GM23338 (cell line): ENCODE data around the gene ARSD. TPM values are rescaled to one million over a fixed set of nuclear protein-coding genes. Genes with fewer than 3 reads are reported as not detected.
"Not testable (repeated sequence)": the region's sequence is repeated elsewhere in the genome, so short reads cannot be mapped to it uniquely, and the experiment has no call there.

ENCODE experiments used
- ATAC-seq: fragments of 200-7000 bp; cut with Tn5 transposase; 3 replicates; pipeline ENCODE4 v1.9.1; 2020
- DNase-seq: peaks from one replicate; pipeline ENCODE4 v3.0.0-alpha.2; 2015; ENCODE audit warnings: low spot score
- H2AFZ ChIP-seq: fragments of 200-600 bp; sonication (generic); 2 replicates; pipeline ENCODE4 v1.8.0; 2016; ENCODE audit warnings: antibody characterized with exemption, mild to moderate bottlenecking, moderate library complexity
- H3F3A ChIP-seq: fragments of 200-600 bp; sonication (generic); replicated peaks from 2 replicates; pipeline ENCODE4 v1.8.0; 2017; ENCODE audit warnings: antibody characterized with exemption, mixed run types, low read depth
- H3K27ac ChIP-seq: fragments of 200-600 bp; sonication (generic); 2 replicates; pipeline ENCODE4 v1.6.1; 2016; ENCODE audit warnings: low read depth
- H3K27me3 ChIP-seq: fragments of 200-600 bp; sonication (generic); 2 replicates; pipeline ENCODE4 v1.8.0; 2016; ENCODE audit warnings: mild to moderate bottlenecking, mixed run types, moderate library complexity; ENCODE audit not compliant: insufficient read depth
- H3K36me3 ChIP-seq: fragments of 200-600 bp; sonication (generic); 2 replicates; pipeline ENCODE4 v1.8.0; 2016; ENCODE audit warnings: mild to moderate bottlenecking; ENCODE audit not compliant: insufficient read depth
- H3K4me1 ChIP-seq: fragments of 200-600 bp; sonication (generic); 2 replicates; pipeline ENCODE4 v1.8.0; 2016; ENCODE audit warnings: mild to moderate bottlenecking, moderate library complexity; ENCODE audit not compliant: insufficient read depth
- H3K4me2 ChIP-seq: fragments of 200-600 bp; sonication (generic); 2 replicates; pipeline ENCODE4 v1.7.1; 2017; ENCODE audit warnings: mixed run types
- H3K4me3 ChIP-seq: fragments of 200-600 bp; sonication (generic); 2 replicates; pipeline ENCODE4 v1.6.1; 2016; ENCODE audit warnings: mixed run types
- H3K79me2 ChIP-seq: fragments of 200-600 bp; sonication (generic); replicated peaks from 2 replicates; pipeline ENCODE4 v1.8.0; 2017; ENCODE audit warnings: mild to moderate bottlenecking; ENCODE audit not compliant: insufficient read depth
- H3K9me2 ChIP-seq: fragments of 200-600 bp; sonication (generic); 2 replicates; pipeline ENCODE4 v1.8.0; 2017; ENCODE audit not compliant: insufficient read depth
- H4K20me1 ChIP-seq: fragments of 200-600 bp; sonication (generic); replicated peaks from 2 replicates; pipeline ENCODE4 v1.8.0; 2017; ENCODE audit warnings: mild to moderate bottlenecking; ENCODE audit not compliant: insufficient read depth
- H3K27ac Mint-ChIP-seq: 2 replicates; pipeline ENCODE4 v1.8.0; 2020; ENCODE audit warnings: inconsistent platforms, mild to moderate bottlenecking, moderate library complexity, mixed read lengths
- H3K27me3 Mint-ChIP-seq: 3 replicates; pipeline ENCODE4 v1.8.0; 2022; ENCODE audit warnings: low read depth, mild to moderate bottlenecking, moderate library complexity, mixed read lengths, inconsistent platforms; ENCODE audit not compliant: insufficient read depth, poor library complexity
- H3K36me3 Mint-ChIP-seq: 3 replicates; pipeline ENCODE4 v1.8.0; 2021; ENCODE audit warnings: low read depth, mild to moderate bottlenecking, inconsistent platforms, moderate library complexity, mixed read lengths
- H3K4me1 Mint-ChIP-seq: 3 replicates; pipeline ENCODE4 v1.8.0; 2020; ENCODE audit warnings: mild to moderate bottlenecking, inconsistent platforms, mixed read lengths
- H3K4me3 Mint-ChIP-seq: 3 replicates; pipeline ENCODE4 v1.8.0; 2021; ENCODE audit warnings: moderate library complexity, mild to moderate bottlenecking, inconsistent platforms, mixed read lengths
- H3K9me3 Mint-ChIP-seq: 3 replicates; pipeline ENCODE4 v1.8.0; 2020; ENCODE audit warnings: moderate library complexity, mild to moderate bottlenecking, inconsistent platforms, mixed read lengths
- CREB1 ChIP-seq: fragments of 250-450 bp; sonication (Bioruptor Pico); IDR thresholded peaks from 2 replicates; pipeline ENCODE4 v1.5.0; 2020; ENCODE audit warnings: low read depth, mild to moderate bottlenecking, moderate library complexity
- ETS1 ChIP-seq: IDR thresholded peaks from 2 replicates; pipeline ENCODE4 v1.6.1; 2016; ENCODE audit warnings: antibody characterized with exemption
- EZH2 ChIP-seq: fragments of 200-600 bp; sonication (generic); IDR thresholded peaks from one replicate; pipeline ENCODE4 v1.8.0; 2017; ENCODE audit warnings: antibody characterized with exemption, mild to moderate bottlenecking, low read depth; ENCODE audit not compliant: unreplicated experiment
- EZH2phosphoT487 ChIP-seq: fragments of 200-600 bp; sonication (generic); IDR thresholded peaks from one replicate; pipeline ENCODE4 v1.8.1; 2018; ENCODE audit warnings: antibody characterized with exemption; ENCODE audit not compliant: unreplicated experiment
- JUNB ChIP-seq: IDR thresholded peaks from one replicate; pipeline ENCODE4 v1.6.1; 2016; ENCODE audit warnings: antibody characterized with exemption; ENCODE audit not compliant: unreplicated experiment
- POLR2AphosphoS5 ChIP-seq: IDR thresholded peaks from 2 replicates; pipeline ENCODE4 v1.6.1; 2016; ENCODE audit warnings: antibody characterized with exemption, low read depth
- REST ChIP-seq: IDR thresholded peaks from one replicate; pipeline ENCODE4 v1.6.1; 2018; ENCODE audit warnings: antibody characterized with exemption; ENCODE audit not compliant: unreplicated experiment
- ZNF114 ChIP-seq: fragments of 250-450 bp; sonication (Bioruptor Pico); IDR thresholded peaks from 2 replicates; pipeline ENCODE4 v1.5.0; 2020; ENCODE audit warnings: mild to moderate bottlenecking, moderate library complexity
- ZNF331 ChIP-seq: fragments of 250-450 bp; sonication (Bioruptor Pico); IDR thresholded peaks from 2 replicates; pipeline ENCODE4 v1.5.0; 2020; ENCODE audit warnings: low read depth, mild to moderate bottlenecking, moderate library complexity
- ZNF462 ChIP-seq: fragments of 250-450 bp; sonication (Bioruptor Pico); IDR thresholded peaks from 2 replicates; pipeline ENCODE4 v1.5.0; 2020; ENCODE audit warnings: mild to moderate bottlenecking, moderate library complexity
- polyA plus RNA-seq: library from polyadenylated mRNA; unstranded; fragments of >200 nt; fragmentation: Nextera tagmentation; extraction: Ambion mirVana; gene quantifications from 2 replicates; pipeline ENCODE4 v1.2.1, GENCODE V29; 2016
- total RNA-seq: library from RNA; depleted of rRNA; stranded (reverse); fragments of >200 nt; shearing (Covaris generic); gene quantifications from 2 replicates; pipeline ENCODE4 v1.2.3, GENCODE V29; 2014

The ARSD gene
- total and polyA plus RNA-seq, 2 experiments from 2014 or later = 1.3 to 1.7 TPM

- H3K9me2 ChIP-seq = no peaks in the 10 kb centered on the region
- no peaks in the 10 kb centered on the region for H3K79me2 ChIP-seq
- H3K4me2 ChIP-seq = no peak overlapping the region
- H3K4me3 Mint-ChIP-seq = no peak overlapping the region
- H3F3A ChIP-seq = no peaks in the 10 kb centered on the region
- ATAC-seq = no peak
- no peak overlapping the region for H3K27ac ChIP-seq
- peaks cover 12% of the 10 kb centered on the region for H3K4me1 Mint-ChIP-seq
- H3K4me1 ChIP-seq = peaks cover 8% of the 10 kb centered on the region
- peaks cover 14% of the 10 kb centered on the region for H3K27me3 Mint-ChIP-seq
- DNase-seq = no peak
- H2AFZ ChIP-seq = no peak overlapping the region
- H3K9me3 Mint-ChIP-seq = peaks cover 6% of the 10 kb centered on the region; the same call in 2 of the 3 replicates
- peaks cover 9% of the 10 kb centered on the region for H3K36me3 Mint-ChIP-seq
- H3K36me3 ChIP-seq = no peaks in the 10 kb centered on the region
- no peak overlapping the region for H3K27ac Mint-ChIP-seq
- no peak overlapping the region for H3K4me3 ChIP-seq
- no peaks in the 10 kb centered on the region for H3K27me3 ChIP-seq
- TF ChIP-seq ZNF462 (CRISPR knock-in tag) (no peak), POLR2AphosphoS5 (no peak), ZNF331 (CRISPR knock-in tag) (no peak), REST (no peak), EZH2phosphoT487 (no peak), CREB1 (CRISPR knock-in tag) (no peak), ETS1 (no peak), EZH2 (no peak), JUNB (no peak), ZNF114 (CRISPR knock-in tag) (no peak)
- H4K20me1 ChIP-seq = no peaks in the 10 kb centered on the region
Observed at GRCh38 chrX:2926664-2927275, 2.4 kb downstream of the ARSD start.

- not testable (repeated sequence) for H3K27ac ChIP-seq, H3K4me2 ChIP-seq
Observed at GRCh38 chrX:2926255-2926654, 2.9 kb downstream of the ARSD start.

More at GRCh38 chrX:2926255-2926654, 2.9 kb downstream of the ARSD start:
- not testable (repeated sequence) for H3K27ac Mint-ChIP-seq, H3K4me1 ChIP-seq, H2AFZ ChIP-seq, H3K4me3 Mint-ChIP-seq, ATAC-seq, H3K4me3 ChIP-seq, H3K9me3 Mint-ChIP-seq, H4K20me1 ChIP-seq, H3F3A ChIP-seq, DNase-seq, H3K4me1 Mint-ChIP-seq, H3K79me2 ChIP-seq, H3K27me3 ChIP-seq, H3K9me2 ChIP-seq, H3K36me3 ChIP-seq
- Mint-ChIP-seq H3K36me3 (peaks cover 11% of the 10 kb centered on the region), H3K27me3 (peaks cover 12% of the 10 kb centered on the region)
